DOHH2 (cell line): ENCODE results near the gene SSBP2.

Source experiments
- CTCF ChIP-seq: fragments of 200-600 bp; sonication (generic); IDR thresholded peaks from one replicate; pipeline ENCODE4 v1.5.1; 2014; ENCODE audit warnings: antibody characterized with exemption, mild to moderate bottlenecking, low read depth, low read length; ENCODE audit not compliant: poor library complexity, severe bottlenecking
- EZH2phosphoT487 ChIP-seq: fragments of 200-600 bp; sonication (generic); IDR thresholded peaks from 2 replicates; pipeline ENCODE4 v1.6.1; 2017; ENCODE audit warnings: borderline replicate concordance, mild to moderate bottlenecking, antibody characterized with exemption, low read length, moderate library complexity, mixed read lengths

DNA sequence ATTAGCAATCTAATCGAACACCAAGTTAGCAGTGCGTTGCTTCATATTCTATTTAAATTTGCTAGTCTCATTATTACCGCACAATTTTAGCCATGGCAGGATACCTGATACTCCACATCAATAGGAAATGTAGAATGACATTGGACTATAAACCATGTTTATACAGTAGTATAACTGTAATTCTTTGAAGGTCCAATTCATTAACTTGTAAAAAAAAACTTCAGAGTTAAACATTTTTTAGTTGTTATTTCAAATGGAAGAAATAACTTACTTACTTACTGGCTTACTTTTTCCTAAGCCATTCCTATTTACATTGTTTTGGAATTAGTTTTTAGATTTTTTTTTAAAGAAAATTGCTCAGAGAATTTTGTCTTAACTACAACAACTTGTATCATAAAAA, 321.5 kb downstream of the SSBP2 start:
- TF ChIP-seq CTCF (no peak), EZH2phosphoT487 (no peak)
